ENCODE results near the gene TSPAN9. TPM values are rescaled to one million over a fixed set of nuclear protein-coding genes. Genes with fewer than 3 reads are reported as not detected.

Gene TSPAN9
- total and polyA plus RNA-seq, 10 of the 15 experiments (the other 5 are each of a cell fraction or from before 2014, with no cell fraction given), result 0.03 to 1.0 (median 0.12) TPM; not detected in 5

DNA sequence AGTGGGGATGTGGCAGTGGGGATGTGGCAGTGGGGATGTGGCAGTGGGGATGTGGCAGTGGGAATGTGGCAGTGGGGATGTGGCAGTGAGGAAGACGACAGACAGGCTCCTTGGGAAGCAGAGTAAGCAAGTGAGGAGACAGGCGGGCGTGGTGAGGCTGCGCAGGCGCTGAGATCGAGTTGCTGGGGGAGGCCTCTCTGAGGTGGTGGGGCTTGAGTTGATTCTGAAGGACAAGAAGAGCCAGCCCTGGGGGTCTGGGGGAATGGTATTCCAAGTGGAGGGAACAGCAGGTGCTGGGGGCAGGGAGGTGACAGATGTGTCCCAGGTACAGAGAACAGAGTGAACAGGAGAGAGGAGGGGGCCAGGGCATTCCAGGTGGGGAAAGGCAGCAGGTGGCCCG lies 33.8 kb upstream of the TSPAN9 start (continued):
- TF ChIP-seq CHD1 (IDR thresholded peaks at IDR 0.05; ENCODE audit: low read depth, low read length) (no peak), MTA3 (IDR thresholded peaks at IDR 0.05; ENCODE audit: borderline replicate concordance, low read length) (no peak), POLR2AphosphoS5 (IDR thresholded peaks at IDR 0.05; ENCODE audit: low read length) (no peak), EGR1 (IDR thresholded peaks at IDR 0.05; ENCODE audit: borderline replicate concordance in 1 of 2, low read depth in 2 of 2, low read length in 2 of 2) (no peak), WRNIP1 (IDR thresholded peaks at IDR 0.05; ENCODE audit: borderline replicate concordance, low read depth, low read length) (no peak), NRF1 (conservative IDR thresholded peaks at IDR 0.05; ENCODE audit: low read depth, low read length) (no peak), CHD2 (IDR thresholded peaks at IDR 0.05; ENCODE audit: borderline replicate concordance, low read depth, low read length) (no peak)
- TF ChIP-seq, protein P1, sequence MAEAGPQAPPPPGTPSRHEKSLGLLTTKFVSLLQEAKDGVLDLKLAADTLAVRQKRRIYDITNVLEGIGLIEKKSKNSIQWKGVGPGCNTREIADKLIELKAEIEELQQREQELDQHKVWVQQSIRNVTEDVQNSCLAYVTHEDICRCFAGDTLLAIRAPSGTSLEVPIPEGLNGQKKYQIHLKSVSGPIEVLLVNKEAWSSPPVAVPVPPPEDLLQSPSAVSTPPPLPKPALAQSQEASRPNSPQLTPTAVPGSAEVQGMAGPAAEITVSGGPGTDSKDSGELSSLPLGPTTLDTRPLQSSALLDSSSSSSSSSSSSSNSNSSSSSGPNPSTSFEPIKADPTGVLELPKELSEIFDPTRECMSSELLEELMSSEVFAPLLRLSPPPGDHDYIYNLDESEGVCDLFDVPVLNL (IDR thresholded peaks at IDR 0.05; ENCODE audit: low read depth, low read length), result no peak
- TF ChIP-seq, protein P2, sequence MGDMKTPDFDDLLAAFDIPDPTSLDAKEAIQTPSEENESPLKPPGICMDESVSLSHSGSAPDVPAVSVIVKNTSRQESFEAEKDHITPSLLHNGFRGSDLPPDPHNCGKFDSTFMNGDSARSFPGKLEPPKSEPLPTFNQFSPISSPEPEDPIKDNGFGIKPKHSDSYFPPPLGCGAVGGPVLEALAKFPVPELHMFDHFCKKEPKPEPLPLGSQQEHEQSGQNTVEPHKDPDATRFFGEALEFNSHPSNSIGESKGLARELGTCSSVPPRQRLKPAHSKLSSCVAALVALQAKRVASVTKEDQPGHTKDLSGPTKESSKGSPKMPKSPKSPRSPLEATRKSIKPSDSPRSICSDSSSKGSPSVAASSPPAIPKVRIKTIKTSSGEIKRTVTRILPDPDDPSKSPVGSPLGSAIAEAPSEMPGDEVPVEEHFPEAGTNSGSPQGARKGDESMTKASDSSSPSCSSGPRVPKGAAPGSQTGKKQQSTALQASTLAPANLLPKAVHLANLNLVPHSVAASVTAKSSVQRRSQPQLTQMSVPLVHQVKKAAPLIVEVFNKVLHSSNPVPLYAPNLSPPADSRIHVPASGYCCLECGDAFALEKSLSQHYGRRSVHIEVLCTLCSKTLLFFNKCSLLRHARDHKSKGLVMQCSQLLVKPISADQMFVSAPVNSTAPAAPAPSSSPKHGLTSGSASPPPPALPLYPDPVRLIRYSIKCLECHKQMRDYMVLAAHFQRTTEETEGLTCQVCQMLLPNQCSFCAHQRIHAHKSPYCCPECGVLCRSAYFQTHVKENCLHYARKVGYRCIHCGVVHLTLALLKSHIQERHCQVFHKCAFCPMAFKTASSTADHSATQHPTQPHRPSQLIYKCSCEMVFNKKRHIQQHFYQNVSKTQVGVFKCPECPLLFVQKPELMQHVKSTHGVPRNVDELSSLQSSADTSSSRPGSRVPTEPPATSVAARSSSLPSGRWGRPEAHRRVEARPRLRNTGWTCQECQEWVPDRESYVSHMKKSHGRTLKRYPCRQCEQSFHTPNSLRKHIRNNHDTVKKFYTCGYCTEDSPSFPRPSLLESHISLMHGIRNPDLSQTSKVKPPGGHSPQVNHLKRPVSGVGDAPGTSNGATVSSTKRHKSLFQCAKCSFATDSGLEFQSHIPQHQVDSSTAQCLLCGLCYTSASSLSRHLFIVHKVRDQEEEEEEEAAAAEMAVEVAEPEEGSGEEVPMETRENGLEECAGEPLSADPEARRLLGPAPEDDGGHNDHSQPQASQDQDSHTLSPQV (IDR thresholded peaks at IDR 0.05), result no peak
- TF ChIP-seq, protein P3, sequence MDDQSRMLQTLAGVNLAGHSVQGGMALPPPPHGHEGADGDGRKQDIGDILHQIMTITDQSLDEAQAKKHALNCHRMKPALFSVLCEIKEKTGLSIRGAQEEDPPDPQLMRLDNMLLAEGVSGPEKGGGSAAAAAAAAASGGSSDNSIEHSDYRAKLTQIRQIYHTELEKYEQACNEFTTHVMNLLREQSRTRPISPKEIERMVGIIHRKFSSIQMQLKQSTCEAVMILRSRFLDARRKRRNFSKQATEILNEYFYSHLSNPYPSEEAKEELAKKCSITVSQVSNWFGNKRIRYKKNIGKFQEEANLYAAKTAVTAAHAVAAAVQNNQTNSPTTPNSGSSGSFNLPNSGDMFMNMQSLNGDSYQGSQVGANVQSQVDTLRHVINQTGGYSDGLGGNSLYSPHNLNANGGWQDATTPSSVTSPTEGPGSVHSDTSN (IDR thresholded peaks at IDR 0.05; ENCODE audit: insufficient replicate concordance, low read depth, low read length), result no peak
